ENCODE data around the gene NARS2.

- TF ChIP-seq EZH2 (IDR thresholded peaks at IDR 0.05): no peak
- no peak for TF ChIP-seq POLR2AphosphoS5 (IDR thresholded peaks at IDR 0.05; ENCODE audit: borderline replicate concordance, low read depth, low read length)
Observed at GRCh38 chr11:78555592-78555991, 19.1 kb downstream of the NARS2 start.
